ENCODE data around the gene TNFRSF9. TPM values are rescaled to one million over a fixed set of nuclear protein-coding genes. Genes with fewer than 3 reads are reported as not detected.
A peak's percentile ranks its signal among the peaks of the same experiment; 100 is the strongest.

TNFRSF9 gene
- polyA plus RNA-seq, 2 of the 4 experiments (the other 2 are of a cell fraction): 0.75 to 3.2 TPM

DNA sequence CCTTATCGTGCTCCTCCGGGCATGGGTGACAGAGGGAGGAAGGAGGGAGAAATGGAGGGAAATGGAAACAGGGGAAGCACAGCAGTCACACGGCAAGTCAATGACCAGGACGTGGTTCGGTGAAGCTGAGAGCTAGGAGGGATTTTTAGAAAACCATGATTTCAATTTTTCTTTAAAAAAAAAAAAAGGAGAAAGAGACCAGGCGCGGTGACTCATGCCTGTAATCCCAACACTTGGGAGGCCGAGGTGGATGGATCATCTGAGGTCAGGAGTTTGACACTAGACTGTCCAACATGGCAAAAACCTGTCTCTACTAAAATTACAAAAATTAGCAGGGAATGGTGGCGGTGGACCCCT, 776 bp upstream of the TNFRSF9 start:
- ChIA-PET POLR2A (no interaction called here), CTCF (interaction anchor here (1.5 kb wide), 1 partner anchor 272 kb away, joined by 6 read pairs; no protein-coding TSS in a partner anchor)
- ATAC-seq (peak in 1 of 2 experiments; percentile 61; a peak in 3 of 6 replicates), FAIRE-seq (no peak), DNase-seq (ENCODE audit: low read depth in 1 of 2, low spot score in 1 of 2) (no peak)
- Histone ChIP-seq H3K27ac (peak overlapping the region in 1 of 2 experiments; percentile 67; a peak in 3 of 6 replicates), H3K4me3 (no peak overlapping the region), H3K4me1 (peaks cover 24% of the 10 kb centered on the region), H3K4me2 (peak overlapping the region; percentile 65), H3K9me3 (no peaks in the 10 kb centered on the region)
- TF ChIP-seq FOSL2 (IDR thresholded peaks at IDR 0.05) (0 out of 2 replicates have a peak, but pooled peaks have one; percentile 30), FOSL2 (CRISPR knock-in tag; IDR thresholded peaks at IDR 0.05) (peak; percentile 42), NR3C1 (IDR thresholded peaks at IDR 0.05) (no peak)
- WGBS (ENCODE audit: missing lambda C conversion rate): 46% methylated on average over 9 of the region's 9 CpGs

DNA sequence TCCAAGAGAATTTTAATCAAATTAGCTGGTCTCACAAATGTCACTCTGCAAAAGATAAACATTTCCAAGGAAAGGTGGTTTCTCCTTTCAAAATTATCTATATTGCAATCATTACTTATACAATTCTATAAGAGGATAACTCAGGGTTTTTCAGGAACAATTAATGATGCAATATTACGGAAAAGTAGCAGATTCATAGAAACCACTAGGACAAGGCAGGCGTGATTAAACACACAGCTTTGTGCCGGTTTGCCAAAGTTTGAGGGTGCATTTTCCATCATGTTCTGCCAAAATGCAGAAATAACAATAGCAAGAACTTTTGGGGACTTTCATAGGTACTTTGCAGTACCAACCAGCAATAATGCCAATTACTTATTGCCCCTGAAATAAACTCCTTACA, 605 bp downstream of the TNFRSF9 start:
- no peak for DNase-seq (ENCODE audit: low read depth in 1 of 2, low spot score in 1 of 2)
- ChIA-PET POLR2A (interaction anchor here (1.9 kb wide), 1 partner anchor 21 kb away, joined by 8 read pairs; the partner anchor contains the start of gene PARK7), CTCF (interaction anchor here (1.5 kb wide), 1 partner anchor 271 kb away, joined by 6 read pairs; no protein-coding TSS in a partner anchor)
- no peak for FAIRE-seq
- Histone ChIP-seq H3K4me1 (peaks cover 24% of the 10 kb centered on the region), H3K27ac (no peak overlapping the region), H3K4me3 (no peak overlapping the region), H3K9me3 (no peaks in the 10 kb centered on the region), H3K4me2 (peak overlapping the region; percentile 65; the same call in 1 of the 3 replicates)
- TF ChIP-seq CEBPB (IDR thresholded peaks at IDR 0.05) (no peak), ZNF302 (CRISPR knock-in tag; IDR thresholded peaks at IDR 0.05) (no peak), PBX3 (IDR thresholded peaks at IDR 0.05) (no peak), PHF8 (IDR thresholded peaks at IDR 0.05; ENCODE audit: borderline replicate concordance, low read depth) (no peak), JUN (IDR thresholded peaks at IDR 0.05) (no peak), HDAC2 (IDR thresholded peaks at IDR 0.05) (no peak), KDM1A (IDR thresholded peaks at IDR 0.05; ENCODE audit: low read depth) (no peak), CBX8 (IDR thresholded peaks at IDR 0.05) (no peak), MAFK (IDR thresholded peaks at IDR 0.05; ENCODE audit: partially characterized antibody) (no peak), ZC3H11A (IDR thresholded peaks at IDR 0.05) (no peak), EHF (CRISPR knock-in tag; IDR thresholded peaks at IDR 0.05) (no peak), RCOR1 (IDR thresholded peaks at IDR 0.05; ENCODE audit: low read depth, low read length) (no peak), HMGXB4 (CRISPR knock-in tag; IDR thresholded peaks at IDR 0.05; ENCODE audit: borderline replicate concordance) (no peak), FOXS1 (CRISPR knock-in tag; IDR thresholded peaks at IDR 0.05) (no peak)
- 81% methylated on average over 3 of the region's 3 CpGs for WGBS (ENCODE audit: missing lambda C conversion rate)
- no peak for ATAC-seq

- Histone ChIP-seq H3K27ac (no peak overlapping the region), H3K4me1 (peaks cover 24% of the 10 kb centered on the region), H3K9me3 (no peaks in the 10 kb centered on the region), H3K4me3 (no peak overlapping the region), H3K4me2 (no peak overlapping the region)
- FAIRE-seq (no peak), ATAC-seq (no peak), DNase-seq (ENCODE audit: low read depth in 1 of 2, low spot score in 1 of 2) (no peak)
- 53% methylated on average over 3 of the region's 3 CpGs for WGBS (ENCODE audit: missing lambda C conversion rate)
- ChIA-PET CTCF (no interaction called here), POLR2A (no interaction called here)
- no peak for TF ChIP-seq CTCF (IDR thresholded peaks at IDR 0.05)
- no peak for TF ChIP-seq KDM5A (IDR thresholded peaks at IDR 0.05)
- no peak for TF ChIP-seq TP53 (CRISPR knock-in tag; IDR thresholded peaks at IDR 0.05)
- no peak for TF ChIP-seq SREBF2 (IDR thresholded peaks at IDR 0.05)
- TF ChIP-seq POLR2AphosphoS2 (conservative IDR thresholded peaks at IDR 0.05; ENCODE audit: low read length): no peak
- TF ChIP-seq, protein P1, sequence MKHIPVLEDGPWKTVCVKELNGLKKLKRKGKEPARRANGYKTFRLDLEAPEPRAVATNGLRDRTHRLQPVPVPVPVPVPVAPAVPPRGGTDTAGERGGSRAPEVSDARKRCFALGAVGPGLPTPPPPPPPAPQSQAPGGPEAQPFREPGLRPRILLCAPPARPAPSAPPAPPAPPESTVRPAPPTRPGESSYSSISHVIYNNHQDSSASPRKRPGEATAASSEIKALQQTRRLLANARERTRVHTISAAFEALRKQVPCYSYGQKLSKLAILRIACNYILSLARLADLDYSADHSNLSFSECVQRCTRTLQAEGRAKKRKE (CRISPR knock-in tag; IDR thresholded peaks at IDR 0.05; ENCODE audit: low read depth): no peak
- no peak for TF ChIP-seq NR3C1 (IDR thresholded peaks at IDR 0.05)
- TF ChIP-seq EHF (CRISPR knock-in tag; IDR thresholded peaks at IDR 0.05): no peak
- TF ChIP-seq NFE2L2 (conservative IDR thresholded peaks at IDR 0.05; ENCODE audit: low read length): no peak
- TF ChIP-seq RFX5 (IDR thresholded peaks at IDR 0.05): no peak
- no peak for TF ChIP-seq RAD21 (conservative IDR thresholded peaks at IDR 0.05 in 1 of 2, IDR thresholded peaks at IDR 0.05 in 1 of 2)
- TF ChIP-seq, protein P2, sequence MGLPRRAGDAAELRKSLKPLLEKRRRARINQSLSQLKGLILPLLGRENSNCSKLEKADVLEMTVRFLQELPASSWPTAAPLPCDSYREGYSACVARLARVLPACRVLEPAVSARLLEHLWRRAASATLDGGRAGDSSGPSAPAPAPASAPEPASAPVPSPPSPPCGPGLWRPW (IDR thresholded peaks at IDR 0.05): no peak
- no peak for TF ChIP-seq BHLHE40 (IDR thresholded peaks at IDR 0.05; ENCODE audit: low read depth, low read length)
- TF ChIP-seq SMC3 (IDR thresholded peaks at IDR 0.05): no peak
- no peak for TF ChIP-seq ZC3H11A (IDR thresholded peaks at IDR 0.05)
- no peak for TF ChIP-seq MYC (IDR thresholded peaks at IDR 0.05; ENCODE audit: borderline replicate concordance, low read length)
- no peak for TF ChIP-seq FOXS1 (CRISPR knock-in tag; IDR thresholded peaks at IDR 0.05)
- no peak for TF ChIP-seq RCOR1 (IDR thresholded peaks at IDR 0.05; ENCODE audit: low read depth, low read length)
Measured at GRCh38 chr1:7938070-7938469, 2.6 kb downstream of the TNFRSF9 start.

Data from A549 (cell line).